Upper lobe of left lung (tissue), 6 donors: Measurements from ENCODE around the gene CTDNEP1. TPM values are rescaled to one million over a fixed set of nuclear protein-coding genes. Genes with fewer than 3 reads are reported as not detected.

Experiments used
- ATAC-seq, 2 donors: fragments of 200-7000 bp; cut with Tn5 transposase; one replicate each; pipeline ENCODE4 v1.9.1; 2022; ENCODE audit warnings: mild to moderate bottlenecking in 2 of 2, moderate library complexity in 2 of 2; ENCODE audit not compliant: low FRiP score in 2 of 2
- DNase-seq, 2 donors: peaks; one replicate each; pipeline ENCODE4 v3.0.0-alpha.2; 2019 to 2020
- H3K27ac ChIP-seq, 4 donors: fragments of 200-600 bp; sonication (generic); one replicate each; pipeline ENCODE4 v1.5.1; 2016 to 2019
- H3K27me3 ChIP-seq, 4 donors: fragments of 200-600 bp; sonication (generic); one replicate each; pipeline ENCODE4 v1.5.1; 2017 to 2019
- H3K36me3 ChIP-seq, 4 donors: fragments of 200-600 bp; sonication (generic); one replicate each; pipeline ENCODE4 v1.5.1; 2016 to 2019
- H3K4me1 ChIP-seq, 4 donors: fragments of 200-600 bp; sonication (generic); one replicate each; pipeline ENCODE4 v1.5.1; 2018 to 2019
- H3K4me3 ChIP-seq, 4 donors: fragments of 200-600 bp; sonication (generic); one replicate each; pipeline ENCODE4 v1.5.1; 2017 to 2019; ENCODE audit warnings: mild to moderate bottlenecking in 2 of 4, moderate library complexity in 1 of 4
- H3K9me3 ChIP-seq, 4 donors: fragments of 200-600 bp; sonication (generic); one replicate each; pipeline ENCODE4 v1.5.1; 2018 to 2019
- EP300 ChIP-seq, 4 donors: sonication (generic); formaldehyde crosslinking; IDR thresholded peaks; one replicate each; pipeline ENCODE4 v1.5.1; 2017; ENCODE audit warnings: antibody characterized with exemption in 4 of 4, control low read depth in 2 of 4
- POLR2A ChIP-seq, 4 donors: fragments of 450-650 bp; IDR thresholded peaks; one replicate each; pipeline ENCODE4 v1.5.1; 2016 to 2017; ENCODE audit warnings: antibody characterized with exemption in 4 of 4, mild to moderate bottlenecking in 2 of 4
- POLR2AphosphoS5 ChIP-seq, 2 donors: sonication (generic); formaldehyde crosslinking; IDR thresholded peaks; one replicate each; pipeline ENCODE4 v1.5.1; 2017; ENCODE audit warnings: antibody characterized with exemption in 2 of 2
- WGBS, 2 donors: methylation state at CpG; one replicate each; pipeline ENCODE4 v1.1.5; 2017 to 2018; 5-methylcytosine and 5-hydroxymethylcytosine counted together
- total RNA-seq, 6 donors: library from RNA; depleted of rRNA in 4 of 6; stranded (reverse); fragments of >200 nt in 4 of 6; gene quantifications; one replicate each; pipeline versions ENCODE4 v1.1.0 to v1.2.1, GENCODE V29; 2016 to 2021
- TF ChIP-seq, protein P1 (sequence below), 6 experiments: fragments of 450-650 bp in 4 of 6; fragments of 200-600 bp in 2 of 6; sonication (generic) in 2 of 6; IDR thresholded peaks; one replicate each; pipeline ENCODE4 v1.5.1; 2016 to 2019; ENCODE audit warnings: antibody characterized with exemption in 6 of 6
- donor health status: DM: no; HTN: no; CAD: no; lungs with moderate emphysema.
- donor health status: DM: no; HTN: yes; CAD: no; lungs with severe emphysema.

CTDNEP1 gene
- total RNA-seq, 6 donors from 2014 or later, result 62.9 to 139 (median 75.0) TPM

DNA sequence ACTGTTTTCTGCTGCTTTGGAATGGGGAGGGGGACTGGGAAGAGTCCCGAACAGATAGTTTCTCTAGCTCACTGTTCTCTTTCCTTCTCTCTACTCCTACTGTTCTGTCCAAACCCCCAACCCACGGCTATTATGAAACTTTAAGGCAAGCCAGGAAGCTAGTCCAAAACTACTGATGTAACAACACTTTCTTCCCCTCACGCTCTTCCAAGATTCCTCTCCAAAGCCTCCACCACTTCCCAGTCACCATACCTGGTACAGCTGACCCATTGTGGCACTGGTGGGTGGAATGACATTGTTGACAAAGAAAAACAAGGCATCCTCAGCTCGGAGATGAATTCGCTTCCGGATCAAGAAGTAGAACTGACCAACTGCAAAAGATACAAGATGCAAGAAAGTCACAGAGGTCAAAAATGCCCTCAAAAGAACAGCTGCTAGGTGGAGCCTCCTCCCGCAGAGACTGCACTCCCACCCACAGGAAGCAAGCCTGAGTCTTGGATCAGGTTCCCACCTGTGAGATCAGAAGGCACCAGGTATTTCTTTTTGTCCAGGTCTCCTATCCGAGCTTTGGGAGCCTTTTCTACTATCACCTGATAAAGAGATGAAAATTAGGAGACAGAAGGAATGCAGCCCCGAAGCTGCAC lies 10.3 kb downstream of the CTDNEP1 start:
- WGBS, 2 donors, result 24 to 41% methylated on average over 9 of the region's 9 CpGs
- Histone ChIP-seq H3K27ac (peak overlapping the region; percentile 92 to 100 (median 97)), H3K27me3 (no peaks in the 10 kb centered on the region), H3K4me3 (peak overlapping the region; percentile 33 to 99 (median 80)), H3K4me1 (peaks cover 23 to 44% (median 34%) of the 10 kb centered on the region in 4 donors), H3K36me3 (peaks cover 0 to 43% (median 35%) of the 10 kb centered on the region in 4 donors), H3K9me3 (no peaks in the 10 kb centered on the region)
- TF ChIP-seq, protein P1, sequence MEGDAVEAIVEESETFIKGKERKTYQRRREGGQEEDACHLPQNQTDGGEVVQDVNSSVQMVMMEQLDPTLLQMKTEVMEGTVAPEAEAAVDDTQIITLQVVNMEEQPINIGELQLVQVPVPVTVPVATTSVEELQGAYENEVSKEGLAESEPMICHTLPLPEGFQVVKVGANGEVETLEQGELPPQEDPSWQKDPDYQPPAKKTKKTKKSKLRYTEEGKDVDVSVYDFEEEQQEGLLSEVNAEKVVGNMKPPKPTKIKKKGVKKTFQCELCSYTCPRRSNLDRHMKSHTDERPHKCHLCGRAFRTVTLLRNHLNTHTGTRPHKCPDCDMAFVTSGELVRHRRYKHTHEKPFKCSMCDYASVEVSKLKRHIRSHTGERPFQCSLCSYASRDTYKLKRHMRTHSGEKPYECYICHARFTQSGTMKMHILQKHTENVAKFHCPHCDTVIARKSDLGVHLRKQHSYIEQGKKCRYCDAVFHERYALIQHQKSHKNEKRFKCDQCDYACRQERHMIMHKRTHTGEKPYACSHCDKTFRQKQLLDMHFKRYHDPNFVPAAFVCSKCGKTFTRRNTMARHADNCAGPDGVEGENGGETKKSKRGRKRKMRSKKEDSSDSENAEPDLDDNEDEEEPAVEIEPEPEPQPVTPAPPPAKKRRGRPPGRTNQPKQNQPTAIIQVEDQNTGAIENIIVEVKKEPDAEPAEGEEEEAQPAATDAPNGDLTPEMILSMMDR (IDR thresholded peaks at IDR 0.05), result no peak
- TF ChIP-seq POLR2A (IDR thresholded peaks at IDR 0.05), result no peak
- TF ChIP-seq EP300 (IDR thresholded peaks at IDR 0.05), result no peak
- no peak for TF ChIP-seq POLR2AphosphoS5 (IDR thresholded peaks at IDR 0.05)
- no peak for DNase-seq
- no peak for ATAC-seq

DNA sequence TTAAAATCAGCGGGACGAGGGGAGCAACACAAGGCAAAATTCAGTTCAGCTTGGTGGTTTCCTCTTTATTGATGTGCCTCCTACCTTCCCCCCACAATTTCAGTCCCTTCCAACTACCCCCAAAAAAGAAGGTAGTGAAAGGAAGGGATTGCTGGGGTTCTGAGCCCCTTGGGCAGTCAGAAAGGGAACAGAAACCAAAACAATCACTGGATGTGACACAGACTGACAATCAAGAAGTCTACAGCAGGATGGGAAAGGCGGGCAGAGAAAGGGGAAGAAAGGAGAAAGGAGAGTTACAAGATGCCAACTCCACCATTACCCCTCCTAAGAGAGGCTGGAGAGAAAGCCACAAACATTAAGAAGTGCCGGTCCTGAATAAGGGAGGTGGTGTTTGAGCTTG lies 11.2 kb downstream of the CTDNEP1 start:
- Histone ChIP-seq H3K27me3 (no peaks in the 10 kb centered on the region), H3K4me1 (peaks cover 23 to 46% (median 35%) of the 10 kb centered on the region in 4 donors), H3K36me3 (peaks cover 0 to 43% (median 34%) of the 10 kb centered on the region in 4 donors), H3K27ac (peak overlapping the region; percentile 92 to 100 (median 97)), H3K4me3 (peak overlapping the region in 2 of 4 donors; percentile 85 to 99), H3K9me3 (no peaks in the 10 kb centered on the region)
- DNase-seq (no peak), ATAC-seq (no peak)
- no peak for TF ChIP-seq POLR2AphosphoS5 (IDR thresholded peaks at IDR 0.05)
- TF ChIP-seq POLR2A (IDR thresholded peaks at IDR 0.05), result no peak
- 58% methylated on average over 4 of the region's 4 CpGs for WGBS, 2 donors

DNA sequence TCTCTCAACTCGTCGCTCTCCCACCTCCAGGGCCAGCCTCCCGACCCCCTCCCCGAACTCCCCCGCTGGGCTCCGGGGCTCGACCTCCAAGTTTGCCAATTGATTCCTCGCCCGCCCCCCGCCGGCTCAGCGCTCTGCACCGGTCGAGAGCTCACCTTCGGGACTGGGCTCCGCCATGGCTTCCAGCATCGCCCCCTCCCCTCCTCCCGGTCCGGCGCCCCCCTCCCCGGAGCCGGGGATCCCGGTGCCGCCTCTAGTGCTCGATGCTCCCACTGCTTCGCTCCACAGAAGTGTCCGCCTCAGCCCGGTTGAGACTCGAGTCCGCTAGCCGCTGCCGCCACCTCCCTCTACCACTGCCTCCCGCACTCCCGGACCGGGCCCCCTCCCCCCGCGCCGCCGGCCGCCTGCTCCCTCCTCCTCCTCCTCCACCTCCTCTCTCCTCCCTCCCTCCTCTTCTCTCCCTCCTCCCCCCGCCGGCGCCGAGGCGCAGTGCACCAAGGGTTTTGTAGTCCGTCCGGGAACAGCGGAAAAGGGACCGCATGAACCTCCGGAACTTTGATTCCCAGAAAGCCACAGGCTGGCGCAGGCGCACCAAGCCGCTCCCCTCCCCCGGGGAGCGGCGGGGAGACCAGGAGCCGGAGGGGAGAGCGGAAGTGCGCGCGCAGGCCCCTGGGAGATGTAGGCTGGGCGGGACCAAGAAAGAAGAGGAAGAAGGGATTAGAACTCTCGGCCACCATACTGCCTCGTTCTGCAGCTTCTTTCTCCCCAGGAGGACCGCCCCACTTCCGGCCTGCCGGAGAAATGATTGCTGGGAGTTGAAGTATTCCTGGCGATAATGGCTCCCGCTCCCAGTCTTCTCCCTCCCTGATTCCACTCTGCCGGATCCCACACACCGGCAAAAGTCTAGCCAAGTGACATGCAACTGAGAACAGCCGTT lies 12.2 kb downstream of the CTDNEP1 start, which contains the start of gene PHF23:
TSS of gene PHF23 (minus strand) at position 367 of the 937 bp plus-strand sequence. CDS start at position 189, 178 bp downstream.
- peaks cover 26 to 55% (median 43%) of the 10 kb centered on the region in 4 donors for H3K4me1 ChIP-seq
- no peaks in the 10 kb centered on the region for H3K27me3 ChIP-seq
- no peaks in the 10 kb centered on the region for H3K9me3 ChIP-seq
- H3K4me3 ChIP-seq, result peak within 1 kb of the TSS; percentile 80 to 99 (median 91)
- peaks cover 0 to 36% (median 27%) of the 10 kb centered on the region in 4 donors for H3K36me3 ChIP-seq
- peak within 1 kb of the TSS; percentile 96 to 100 (median 97) for H3K27ac ChIP-seq
- DNase-seq (peak; percentile 99 to 100), ATAC-seq (peak; percentile 84 to 93)
- 0 to 2% methylated on average over 51 to 53 of the region's 72 CpGs for WGBS, 2 donors
- peak; percentile 86 to 93 for TF ChIP-seq POLR2AphosphoS5 (IDR thresholded peaks at IDR 0.05)
- TF ChIP-seq POLR2A (IDR thresholded peaks at IDR 0.05), result peak in 2 of 4 donors; percentile 32 to 71
- TF ChIP-seq, protein P1 (IDR thresholded peaks at IDR 0.05), result peak in 4 of 6 experiments; percentile 65 to 83 (median 70)
- peak in 2 of 4 donors; percentile 51 to 52 for TF ChIP-seq EP300 (IDR thresholded peaks at IDR 0.05)

DNA sequence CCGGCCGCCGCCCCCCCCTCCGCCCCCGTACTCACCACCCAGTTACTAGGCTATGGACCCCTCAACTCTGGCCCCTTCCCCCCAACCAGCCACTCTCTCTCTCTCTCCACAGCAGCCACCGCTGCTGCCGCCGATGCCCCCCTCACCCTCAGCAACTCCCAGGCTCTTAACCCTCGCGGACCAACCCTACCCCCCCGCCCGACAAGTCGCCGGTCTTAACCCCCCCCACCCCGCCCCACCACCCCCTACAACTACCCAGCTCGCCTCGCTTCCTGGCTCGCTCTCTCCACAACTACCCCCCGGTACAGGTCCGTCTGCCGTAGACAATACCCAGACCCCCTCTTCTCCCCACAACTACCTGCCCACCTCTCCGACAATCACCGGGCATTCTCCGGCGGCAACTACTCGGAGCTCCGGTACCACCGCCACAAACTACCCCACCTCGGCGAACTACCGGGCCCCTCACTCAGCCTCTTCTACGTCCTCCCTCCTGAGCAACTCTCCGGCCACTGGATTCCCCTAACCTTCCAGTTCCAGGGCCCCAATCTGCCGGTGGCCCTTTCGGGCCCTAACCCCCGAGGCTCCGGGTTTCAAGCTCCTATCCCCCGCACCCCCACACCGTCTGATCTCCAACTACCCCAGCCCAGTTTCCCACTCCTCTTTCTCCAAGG lies 13.0 kb downstream of the CTDNEP1 start:
- ATAC-seq, result no peak
- peaks cover 25 to 55% (median 43%) of the 10 kb centered on the region in 4 donors for H3K4me1 ChIP-seq

More for the DNA sequence above, 13.0 kb downstream of the CTDNEP1 start:
- Histone ChIP-seq H3K9me3 (no peaks in the 10 kb centered on the region), H3K4me3 (peak overlapping the region; percentile 80 to 99 (median 91)), H3K27ac (peak overlapping the region; percentile 90 to 98 (median 97)), H3K36me3 (peaks cover 0 to 29% (median 23%) of the 10 kb centered on the region in 4 donors), H3K27me3 (no peaks in the 10 kb centered on the region)
- TF ChIP-seq POLR2AphosphoS5 (IDR thresholded peaks at IDR 0.05) (no peak), EP300 (IDR thresholded peaks at IDR 0.05) (no peak), POLR2A (IDR thresholded peaks at IDR 0.05) (no peak)
- TF ChIP-seq, protein P1 (IDR thresholded peaks at IDR 0.05), result no peak
- 0 to 1% methylated on average over 28 to 31 of the region's 39 CpGs for WGBS, 2 donors
- DNase-seq, result peak; percentile 33 to 54
